MCF 10A (cell line): ENCODE results near the gene CD2AP. TPM values are rescaled to one million over a fixed set of nuclear protein-coding genes. Genes with fewer than 3 reads are reported as not detected.

Source experiments
- BruUV-seq: library from RNA; stranded (reverse); fragments of 400-500 nt; replicated peaks from 2 replicates; lab custom pipeline; 2021; lab: Mats Ljungman, UMichigan
- CTCF ChIA-PET: fragments of 300-600 bp; sonication (Branson Sonifier 250); formaldehyde crosslinking; extraction: SDS; loops from one replicate; lab custom pipeline; 2021; ENCODE audit warnings: antibody characterized with exemption, inconsistent platforms; lab: Yijun Ruan, JAX
- POLR2A ChIA-PET: fragments of 300-600, 350-650 bp; sonication (Branson Sonifier 250); formaldehyde crosslinking; extraction: SDS; loops from one replicate; lab custom pipeline; 2020; ENCODE audit warnings: antibody characterized with exemption, inconsistent platforms; lab: Yijun Ruan, JAX
- DNase-seq: peaks from one replicate; pipeline ENCODE4 v3.0.0-alpha.2; 2018; ENCODE audit not compliant: unreplicated experiment
- H3K27ac Mint-ChIP-seq: one replicate; pipeline ENCODE4 v1.8.0; 2022; ENCODE audit warnings: mild to moderate bottlenecking, low read depth, mixed read lengths; ENCODE audit not compliant: unreplicated experiment
- H3K27me3 Mint-ChIP-seq: one replicate; pipeline ENCODE4 v1.8.0; 2022; ENCODE audit warnings: mixed read lengths; ENCODE audit not compliant: insufficient read depth, unreplicated experiment
- H3K36me3 Mint-ChIP-seq: one replicate; pipeline ENCODE4 v1.8.0; 2022; ENCODE audit warnings: mild to moderate bottlenecking, moderate library complexity, mixed read lengths; ENCODE audit not compliant: insufficient read depth, unreplicated experiment
- H3K4me1 Mint-ChIP-seq: one replicate; pipeline ENCODE4 v1.8.0; 2022; ENCODE audit warnings: mixed read lengths; ENCODE audit not compliant: insufficient read depth, unreplicated experiment
- H3K4me3 Mint-ChIP-seq: one replicate; pipeline ENCODE4 v1.8.0; 2022; ENCODE audit warnings: mild to moderate bottlenecking, moderate library complexity, mixed read lengths; ENCODE audit not compliant: unreplicated experiment
- H3K9me3 Mint-ChIP-seq: one replicate; pipeline ENCODE4 v1.8.0; 2022; ENCODE audit warnings: mixed read lengths; ENCODE audit not compliant: unreplicated experiment
- intact Hi-C: fragments of 100-400 bp; cut with micrococcal nuclease; formaldehyde crosslinking; loops from 2 replicates; pipeline ENCODE4 v1.14.1; 2022
- total RNA-seq: library from RNA; stranded (reverse); gene quantifications from 2 replicates; pipeline ENCODE4 v1.2.3, GENCODE V29; 2022
- TF ChIP-seq, protein P1 (sequence below): fragments of 200-600 bp; IDR thresholded peaks from one replicate; pipeline ENCODE4 v1.8.0; 2022; ENCODE audit warnings: antibody characterized with exemption, mild to moderate bottlenecking; ENCODE audit not compliant: unreplicated experiment

CD2AP gene
- total RNA-seq, 1 experiment from 2014 or later = 40.3 TPM

DNA sequence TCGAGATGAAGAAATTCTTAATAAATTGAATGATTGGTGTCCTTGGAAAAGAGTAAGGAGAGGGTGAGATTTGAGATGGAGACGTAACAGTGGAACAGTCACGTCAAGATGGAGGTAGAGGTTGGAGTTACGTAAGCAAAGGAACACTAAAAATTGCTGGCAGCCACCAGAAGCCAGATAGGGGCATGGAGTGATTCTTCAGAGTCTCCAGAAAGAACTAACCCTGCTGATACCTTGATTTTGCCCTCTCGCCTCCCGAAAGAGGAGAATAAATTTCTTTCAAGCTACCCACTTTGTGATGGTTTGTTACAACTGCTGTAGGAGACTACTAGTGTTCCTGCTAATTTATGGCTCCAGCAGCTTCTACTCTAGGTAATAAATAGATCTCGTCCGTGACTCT, 17.6 kb downstream of the CD2AP start:
- ChIA-PET POLR2A (no interaction called here), CTCF (no interaction called here)
- no peak for DNase-seq
- Mint-ChIP-seq H3K9me3 (no peaks in the 10 kb centered on the region), H3K36me3 (no peaks in the 10 kb centered on the region), H3K27me3 (no peaks in the 10 kb centered on the region), H3K4me1 (peaks cover 7% of the 10 kb centered on the region), H3K27ac (no peak overlapping the region), H3K4me3 (no peak overlapping the region)
- no TSS peak for BruUV-seq
- intact Hi-C loops = no loop called here
- TF ChIP-seq, protein P1, sequence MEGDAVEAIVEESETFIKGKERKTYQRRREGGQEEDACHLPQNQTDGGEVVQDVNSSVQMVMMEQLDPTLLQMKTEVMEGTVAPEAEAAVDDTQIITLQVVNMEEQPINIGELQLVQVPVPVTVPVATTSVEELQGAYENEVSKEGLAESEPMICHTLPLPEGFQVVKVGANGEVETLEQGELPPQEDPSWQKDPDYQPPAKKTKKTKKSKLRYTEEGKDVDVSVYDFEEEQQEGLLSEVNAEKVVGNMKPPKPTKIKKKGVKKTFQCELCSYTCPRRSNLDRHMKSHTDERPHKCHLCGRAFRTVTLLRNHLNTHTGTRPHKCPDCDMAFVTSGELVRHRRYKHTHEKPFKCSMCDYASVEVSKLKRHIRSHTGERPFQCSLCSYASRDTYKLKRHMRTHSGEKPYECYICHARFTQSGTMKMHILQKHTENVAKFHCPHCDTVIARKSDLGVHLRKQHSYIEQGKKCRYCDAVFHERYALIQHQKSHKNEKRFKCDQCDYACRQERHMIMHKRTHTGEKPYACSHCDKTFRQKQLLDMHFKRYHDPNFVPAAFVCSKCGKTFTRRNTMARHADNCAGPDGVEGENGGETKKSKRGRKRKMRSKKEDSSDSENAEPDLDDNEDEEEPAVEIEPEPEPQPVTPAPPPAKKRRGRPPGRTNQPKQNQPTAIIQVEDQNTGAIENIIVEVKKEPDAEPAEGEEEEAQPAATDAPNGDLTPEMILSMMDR = no peak

GRCh38 chr6:47495954-47496545, 18.5 kb downstream of the CD2AP start:
- H3K4me3 Mint-ChIP-seq = no peak overlapping the region
- TF ChIP-seq, protein P1 = no peak
- no peaks in the 10 kb centered on the region for H3K27me3 Mint-ChIP-seq
- ChIA-PET CTCF (no interaction called here), POLR2A (interaction anchor here (0.9 kb wide), 1 partner anchor 13 kb away, joined by 3 read pairs; no protein-coding TSS in a partner anchor)
- no peaks in the 10 kb centered on the region for H3K9me3 Mint-ChIP-seq
- peaks cover 7% of the 10 kb centered on the region for H3K4me1 Mint-ChIP-seq
- no peak for DNase-seq
- intact Hi-C loops = no loop called here
- no peaks in the 10 kb centered on the region for H3K36me3 Mint-ChIP-seq
- H3K27ac Mint-ChIP-seq = no peak overlapping the region
- BruUV-seq = no TSS peak

- Mint-ChIP-seq H3K4me3 (no peak overlapping the region), H3K36me3 (no peaks in the 10 kb centered on the region), H3K4me1 (peaks cover 14% of the 10 kb centered on the region), H3K27ac (no peak overlapping the region), H3K27me3 (no peaks in the 10 kb centered on the region), H3K9me3 (no peaks in the 10 kb centered on the region)
- TF ChIP-seq, protein P1 = no peak
- POLR2A ChIA-PET = interaction anchor here (0.9 kb wide), 1 partner anchor 12 kb away, joined by 3 read pairs; no protein-coding TSS in a partner anchor
- no TSS peak for BruUV-seq
- CTCF ChIA-PET = no interaction called here
- DNase-seq = no peak
- intact Hi-C loops = no loop called here
Observed at GRCh38 chr6:47496935-47497579, 19.5 kb downstream of the CD2AP start.

DNA sequence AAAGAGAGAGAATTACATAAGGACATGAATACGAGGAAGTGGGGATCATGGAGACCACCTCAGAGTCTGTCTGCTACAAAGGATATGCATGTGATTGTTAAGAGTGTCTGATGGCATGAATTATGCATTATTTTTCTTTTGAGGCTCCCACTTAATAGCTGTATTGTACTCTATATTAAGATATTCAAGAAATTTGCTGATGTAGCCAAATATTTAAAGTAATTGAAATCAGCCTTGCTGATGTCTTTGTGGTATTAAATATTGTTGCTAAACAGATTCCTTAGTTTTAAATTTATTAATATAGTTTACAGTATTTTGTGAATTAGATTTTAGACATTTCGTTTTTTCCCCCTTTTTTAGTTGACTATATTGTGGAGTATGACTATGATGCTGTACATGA, 25.3 kb downstream of the CD2AP start:
- H3K4me3 Mint-ChIP-seq = no peak overlapping the region

More for the DNA sequence above, 25.3 kb downstream of the CD2AP start:
- Mint-ChIP-seq H3K27me3 (no peaks in the 10 kb centered on the region), H3K27ac (no peak overlapping the region), H3K9me3 (no peaks in the 10 kb centered on the region), H3K4me1 (peaks cover 13% of the 10 kb centered on the region), H3K36me3 (peaks cover 10% of the 10 kb centered on the region)
- POLR2A ChIA-PET = interaction anchor here (0.7 to 0.9 kb wide), 2 partner anchors 11 to 24 kb away, joined by 3 read pairs; no protein-coding TSS in a partner anchor
- no peak for DNase-seq
- TF ChIP-seq, protein P1 = no peak
- intact Hi-C loops = no loop called here
- CTCF ChIA-PET = no interaction called here
- no TSS peak for BruUV-seq
